NCI-H1436 (cell line): ENCODE data around the gene RANGRF.

Experiments used
- DNase-seq: peaks from one replicate; lab custom pipeline; 2025; lab: John Stamatoyannopoulos, UW

The RANGRF gene

DNA sequence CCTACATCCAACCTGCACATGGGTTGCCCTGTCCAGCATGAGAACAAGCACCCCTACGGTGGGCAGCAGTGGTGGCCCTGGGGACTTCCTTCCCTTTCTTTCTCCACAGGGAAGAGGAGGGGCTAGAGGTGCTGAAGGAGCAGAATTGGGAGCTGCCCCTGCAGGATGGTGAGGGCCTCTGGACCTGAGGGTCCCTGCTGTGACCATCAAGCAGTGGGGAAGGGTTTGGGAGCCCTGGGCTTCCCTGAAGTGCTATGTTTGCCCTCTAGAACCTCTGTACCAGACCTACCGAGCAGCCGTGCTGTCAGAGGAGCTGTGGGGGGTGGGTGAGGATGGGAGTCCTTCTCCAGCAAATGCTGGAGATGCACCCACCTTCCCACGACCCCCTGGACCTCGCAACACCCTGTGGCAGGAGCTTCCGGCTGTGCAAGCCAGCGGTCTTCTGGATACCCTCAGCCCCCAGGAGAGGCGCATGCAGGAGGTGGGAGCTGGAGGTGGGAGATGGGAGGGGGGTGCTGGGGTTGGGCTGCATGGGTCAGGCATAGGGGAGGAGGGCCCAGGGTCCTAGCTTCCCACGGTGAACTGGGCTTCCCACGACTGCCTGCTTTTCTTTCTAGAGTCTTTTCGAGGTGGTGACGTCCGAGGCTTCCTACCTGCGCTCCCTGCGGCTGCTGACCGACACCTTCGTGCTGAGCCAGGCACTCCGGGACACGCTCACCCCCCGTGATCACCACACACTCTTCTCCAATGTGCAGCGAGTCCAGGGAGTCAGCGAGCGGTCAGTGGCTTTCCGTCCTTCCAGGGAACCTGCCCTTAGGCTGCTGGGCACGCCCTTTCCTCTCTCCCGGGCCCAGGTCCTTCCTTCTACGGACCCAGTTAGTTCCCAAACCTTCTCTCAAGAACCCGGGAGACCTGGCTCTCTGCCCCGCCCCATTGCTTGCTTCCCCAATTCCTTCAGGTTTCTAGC lies 26.6 kb downstream of the RANGRF start:
- DNase-seq = no peak

- DNase-seq = no peak
These were observed 27.3 kb downstream of the RANGRF start for GRCh38 chr17:8315764-8316217.

DNA sequence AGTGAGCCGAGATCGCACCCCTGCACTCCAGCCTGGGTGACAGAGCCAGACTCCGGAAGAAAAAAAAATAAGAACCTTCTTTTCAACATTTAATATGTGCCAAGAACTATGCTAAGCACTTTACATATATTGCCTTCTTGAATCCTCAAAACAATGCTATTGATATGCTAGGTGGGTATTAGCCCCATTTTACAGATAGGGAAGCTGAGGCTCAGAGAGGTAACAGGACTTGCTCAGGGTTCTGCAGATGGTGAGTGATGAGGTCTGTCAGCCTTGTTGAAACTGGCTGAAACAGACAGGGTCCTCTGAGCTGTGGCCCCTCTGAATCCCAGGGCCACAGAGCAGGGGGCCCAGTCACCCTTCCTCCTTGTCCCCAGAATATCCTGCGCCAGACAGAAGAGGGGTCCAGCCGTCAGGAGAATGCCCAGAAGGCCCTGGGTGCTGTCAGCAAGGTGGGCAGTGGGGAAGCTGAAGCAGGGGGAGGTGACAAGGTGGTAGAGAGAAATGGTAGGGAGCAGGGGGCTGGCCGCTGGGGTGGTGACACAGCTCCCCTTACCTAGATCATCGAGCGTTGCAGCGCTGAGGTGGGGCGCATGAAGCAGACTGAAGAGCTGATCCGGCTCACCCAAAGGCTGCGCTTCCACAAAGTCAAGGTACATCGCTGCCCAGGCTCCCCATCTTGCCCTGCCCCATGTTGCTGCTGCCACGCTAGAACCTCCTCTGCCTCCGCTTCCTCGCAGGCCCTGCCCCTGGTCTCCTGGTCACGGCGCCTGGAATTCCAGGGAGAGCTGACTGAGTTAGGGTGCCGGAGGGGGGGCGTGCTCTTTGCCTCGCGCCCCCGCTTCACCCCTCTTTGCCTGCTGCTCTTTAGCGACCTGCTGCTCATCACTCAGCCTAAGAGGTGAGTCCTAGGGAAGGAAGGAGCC lies 29.8 kb downstream of the RANGRF start:
- no peak for DNase-seq

DNA sequence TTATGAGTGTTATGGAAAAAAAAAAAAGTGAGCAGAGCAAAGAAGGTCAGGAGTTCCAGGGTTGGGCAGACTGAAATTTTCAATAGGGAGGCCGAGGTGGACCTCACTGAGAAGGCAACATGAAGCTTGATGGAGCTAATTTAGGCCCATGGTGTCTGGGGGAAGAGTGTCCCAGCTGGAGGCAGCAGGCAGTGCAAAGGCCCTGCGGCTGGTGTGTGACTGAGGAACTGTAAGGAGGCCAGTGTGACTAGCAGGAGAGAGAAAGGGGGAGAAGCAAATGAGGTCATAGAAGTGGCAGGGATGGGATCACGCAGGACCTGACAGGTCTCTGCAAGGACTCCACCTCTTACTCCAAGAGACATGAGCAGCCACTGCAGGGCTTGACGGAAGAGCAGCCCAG lies 31.8 kb downstream of the RANGRF start:
- no peak for DNase-seq

GRCh38 chr17:8320990-8321389 lies 32.5 kb downstream of the RANGRF start:
- DNase-seq = no peak

- no peak for DNase-seq
These were observed 33.6 kb downstream of the RANGRF start for GRCh38 chr17:8322061-8322460.

GRCh38 chr17:8324132-8324531 lies 35.7 kb downstream of the RANGRF start:
- no peak for DNase-seq

DNA sequence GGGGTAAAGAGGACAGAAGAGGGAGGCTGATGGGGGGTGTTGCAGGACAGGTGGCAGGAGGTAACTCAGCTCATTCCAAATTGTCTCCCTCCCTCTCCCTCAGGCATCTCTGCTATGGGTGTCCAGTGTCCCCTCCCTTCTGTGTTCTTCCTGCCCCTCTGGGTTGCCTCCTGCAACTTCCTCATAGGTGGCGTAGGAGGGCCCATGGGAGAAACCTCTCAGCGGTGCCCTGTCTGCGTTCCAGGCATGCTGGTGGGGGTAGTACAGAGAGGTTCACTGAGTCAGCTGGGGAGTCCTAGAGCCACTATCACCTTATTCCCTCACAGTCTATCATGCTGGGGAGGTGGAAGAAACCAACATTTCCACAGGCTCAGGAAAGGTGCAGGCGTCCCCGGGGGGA lies 36.5 kb downstream of the RANGRF start:
- DNase-seq = no peak

- peak; percentile 10 for DNase-seq
These were observed 38.2 kb downstream of the RANGRF start for GRCh38 chr17:8326511-8327302.

DNA sequence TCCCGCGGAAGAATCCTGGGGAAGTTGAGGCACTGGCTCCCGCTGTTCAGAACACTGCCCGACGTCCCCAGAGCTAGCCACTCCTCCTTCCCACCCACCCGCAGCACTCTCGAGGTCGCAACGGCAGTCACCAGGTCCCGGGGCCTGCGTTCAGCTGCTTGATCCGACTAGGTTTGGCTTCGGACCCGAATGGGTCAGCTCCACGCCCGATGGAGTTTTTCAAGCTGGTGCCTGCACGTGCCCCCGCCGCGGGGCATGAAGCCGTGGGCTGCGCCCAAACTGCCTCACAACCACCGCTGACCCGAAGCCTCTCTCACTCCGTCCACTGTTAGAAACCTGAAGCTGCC lies 38.8 kb downstream of the RANGRF start:
- no peak for DNase-seq

GRCh38 chr17:8332128-8332527 lies 43.7 kb downstream of the RANGRF start:
- DNase-seq = no peak

DNA sequence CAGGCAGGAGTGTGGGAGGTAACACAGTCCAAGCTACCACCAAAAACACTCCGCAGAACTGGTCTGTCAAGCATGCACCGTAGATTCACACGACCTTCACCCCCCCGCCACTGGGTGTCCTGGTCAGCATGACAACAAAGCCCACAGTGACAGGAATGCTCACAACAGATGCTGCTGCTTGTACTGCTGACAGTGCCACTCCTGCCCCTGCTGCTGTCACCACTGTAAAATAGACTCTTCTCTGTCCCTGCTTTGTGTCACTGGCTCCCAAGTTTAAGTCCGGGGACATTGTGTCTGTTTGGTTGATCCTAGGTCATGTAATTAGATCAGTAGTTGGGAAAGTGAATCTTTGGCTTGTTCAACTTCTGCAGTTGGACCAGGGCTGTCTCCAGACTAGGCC lies 44.2 kb downstream of the RANGRF start:
- no peak for DNase-seq

DNA sequence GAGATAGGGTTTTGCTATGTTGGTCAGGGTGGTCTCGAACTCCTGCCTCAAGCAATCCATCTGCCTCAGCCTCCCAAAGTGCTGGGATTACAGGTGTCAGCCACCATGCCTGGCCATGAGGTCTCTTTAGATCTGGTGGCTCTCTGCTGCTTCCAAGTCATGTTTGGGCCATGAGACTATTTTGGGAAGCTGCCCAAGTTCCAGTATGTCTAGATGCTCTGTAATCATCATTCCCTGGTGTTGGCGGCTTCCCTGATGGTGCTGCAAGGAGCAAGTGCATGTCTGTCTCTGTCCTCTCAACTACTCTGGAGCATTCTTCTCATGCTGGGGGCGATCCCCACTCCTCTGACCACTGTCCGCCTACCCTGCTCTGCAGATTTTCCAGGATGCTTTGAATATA lies 44.8 kb downstream of the RANGRF start:
- no peak for DNase-seq

DNA sequence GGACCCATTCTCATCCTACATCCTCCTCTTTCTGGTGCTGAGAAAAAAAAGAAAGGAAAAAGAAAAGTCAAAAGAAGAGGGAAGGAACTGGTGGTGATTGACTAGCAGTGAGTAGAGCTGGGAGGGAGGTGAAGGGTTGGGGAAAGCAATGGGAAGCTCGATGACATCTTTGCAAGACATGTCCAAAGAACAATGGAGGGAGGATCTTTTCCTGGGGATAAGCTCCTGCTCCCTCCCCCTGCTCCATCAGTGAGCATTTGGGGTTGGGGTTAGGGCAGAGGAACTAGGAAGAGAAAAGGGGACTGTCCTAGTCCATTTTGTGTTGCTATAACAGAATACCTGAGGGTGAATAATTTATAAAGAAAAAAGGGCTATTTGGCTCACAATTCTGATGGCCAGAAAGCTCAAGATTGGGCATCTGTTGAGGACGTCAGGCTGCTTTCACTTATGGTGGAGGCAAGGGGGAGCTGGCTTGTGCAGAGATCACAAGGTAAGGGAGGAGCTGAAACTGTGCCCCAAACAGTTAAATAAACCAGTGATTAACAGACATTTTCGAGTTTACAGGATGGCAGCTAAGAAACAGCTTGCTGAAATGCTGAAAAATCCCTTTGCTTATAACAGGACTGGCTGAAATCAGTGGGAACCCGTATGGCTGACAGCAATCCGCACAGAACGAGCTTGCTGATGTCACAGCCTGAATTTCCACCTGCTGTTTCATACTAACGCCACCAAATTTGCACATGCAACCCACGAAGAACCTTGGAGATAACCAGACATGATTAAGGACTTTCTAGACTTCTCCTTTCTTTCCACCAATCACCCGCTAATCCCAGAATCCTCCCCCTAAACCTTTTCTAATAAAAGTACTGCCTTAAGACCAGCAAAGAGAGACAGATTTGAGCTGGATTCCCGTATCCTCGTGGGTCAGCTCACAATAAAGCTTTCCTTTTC lies 49.6 kb downstream of the RANGRF start:
- DNase-seq = no peak

DNA sequence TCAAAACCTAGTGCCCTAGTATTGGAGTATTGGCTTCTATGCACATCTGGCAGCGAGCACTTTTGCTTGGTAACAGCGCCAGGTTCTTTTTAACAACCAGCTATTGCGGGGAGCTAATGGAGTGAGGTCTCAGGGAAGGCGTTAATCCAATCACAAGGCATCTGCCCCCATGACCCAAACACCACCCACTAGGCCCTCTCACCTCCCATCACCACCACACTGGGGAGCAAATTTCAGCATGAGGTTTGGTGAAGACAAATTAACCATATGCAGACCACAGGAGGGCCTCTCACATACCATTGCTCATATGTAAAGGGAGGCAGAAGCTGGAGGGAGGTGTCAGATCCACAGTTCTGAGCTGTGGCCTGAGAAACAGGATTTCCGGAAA lies 50.3 kb downstream of the RANGRF start:
- DNase-seq = no peak

DNA sequence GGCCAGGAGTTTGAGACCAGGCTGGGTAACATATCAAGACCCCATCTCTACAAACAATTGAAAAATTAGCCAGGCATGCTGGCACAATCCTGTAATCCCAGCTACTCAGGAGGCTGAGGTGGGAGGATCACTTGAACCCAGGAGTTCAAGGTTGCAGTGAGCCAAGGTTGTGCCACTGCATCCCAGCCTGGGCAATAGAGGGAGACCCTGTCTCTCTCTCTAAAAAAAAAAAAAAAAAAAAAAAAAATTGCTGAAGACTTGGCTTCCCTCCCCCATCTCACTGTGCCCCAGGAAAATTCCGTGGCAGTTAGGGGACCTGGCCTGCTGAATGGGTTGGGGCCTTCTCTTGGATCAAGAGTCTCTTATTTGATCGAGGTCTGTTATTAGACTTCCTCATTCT lies 51.1 kb downstream of the RANGRF start, which contains the start of gene ODF4:
Gene ODF4 (plus strand): TSS at position 301 of the 400 bp plus-strand sequence. CDS start 212 bp downstream, outside the sequence.
- no peak for DNase-seq
